T1000 (cell line): ENCODE results near the gene ANKRD31.
"Not testable (repeated sequence)": the region's sequence is repeated elsewhere in the genome, so short reads cannot be mapped to it uniquely, and the experiment has no call there.

Experiments
- DNase-seq: peaks from one replicate; lab custom pipeline; 2025; ENCODE audit warnings: mixed read lengths; lab: John Stamatoyannopoulos, UW

The ANKRD31 gene

DNA sequence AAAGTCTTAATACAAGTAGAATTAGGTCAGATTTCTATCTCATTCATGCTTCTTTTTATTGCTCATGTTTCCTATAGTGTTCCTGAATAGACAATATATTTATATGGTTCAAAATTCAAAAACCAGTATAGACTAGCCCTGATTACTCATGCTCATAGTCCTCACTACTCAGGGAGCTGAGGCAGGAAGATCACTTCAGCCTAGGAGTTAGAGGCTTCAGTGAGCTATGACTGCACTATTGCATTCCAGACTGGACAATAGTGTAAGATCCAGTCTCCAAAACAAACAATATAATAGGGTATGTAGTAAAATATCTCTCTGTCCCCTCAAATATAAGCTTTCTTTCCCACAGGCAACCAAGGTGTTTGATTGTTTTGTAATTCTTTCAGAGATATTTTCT is 2.4 kb downstream of the ANKRD31 start:
- no peak for DNase-seq

DNA sequence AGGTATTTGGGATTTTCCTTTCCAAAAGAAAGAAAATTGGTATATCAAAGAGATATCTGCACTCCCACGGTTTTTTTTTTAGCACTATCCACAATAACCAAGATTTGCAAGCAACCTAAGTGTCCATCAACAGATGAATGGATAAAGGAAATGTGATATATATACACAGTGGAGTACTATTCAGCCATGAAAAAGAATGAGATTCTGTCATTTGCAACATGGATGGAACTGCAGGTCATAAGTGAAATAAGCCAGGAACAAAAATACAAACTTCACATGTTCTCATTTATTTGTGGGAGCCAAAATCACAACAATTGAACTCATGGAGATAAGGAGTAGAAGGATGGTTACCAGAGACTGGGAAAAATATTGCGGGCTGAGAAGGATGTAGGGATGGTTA is 9.8 kb downstream of the ANKRD31 start:
- DNase-seq, result no peak

DNA sequence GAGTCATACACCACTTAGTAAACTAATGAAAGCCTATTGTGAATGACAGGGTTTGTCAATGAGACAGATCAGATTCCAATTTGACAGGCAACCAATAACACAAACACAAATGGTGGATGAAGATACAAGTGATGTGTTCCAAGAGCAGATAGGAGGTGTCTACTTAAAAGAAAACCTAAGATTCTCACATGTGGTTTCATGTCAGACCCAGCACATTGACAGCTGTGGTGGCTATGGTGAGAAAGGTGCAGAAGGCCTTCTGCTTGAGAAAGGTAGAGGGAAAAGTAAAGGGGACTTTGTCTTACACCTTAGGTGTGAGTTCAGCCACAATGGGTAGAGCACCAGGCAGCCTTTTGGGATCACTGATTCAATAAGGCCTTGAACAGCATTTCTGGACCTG is 11.2 kb downstream of the ANKRD31 start:
- no peak for DNase-seq

DNA sequence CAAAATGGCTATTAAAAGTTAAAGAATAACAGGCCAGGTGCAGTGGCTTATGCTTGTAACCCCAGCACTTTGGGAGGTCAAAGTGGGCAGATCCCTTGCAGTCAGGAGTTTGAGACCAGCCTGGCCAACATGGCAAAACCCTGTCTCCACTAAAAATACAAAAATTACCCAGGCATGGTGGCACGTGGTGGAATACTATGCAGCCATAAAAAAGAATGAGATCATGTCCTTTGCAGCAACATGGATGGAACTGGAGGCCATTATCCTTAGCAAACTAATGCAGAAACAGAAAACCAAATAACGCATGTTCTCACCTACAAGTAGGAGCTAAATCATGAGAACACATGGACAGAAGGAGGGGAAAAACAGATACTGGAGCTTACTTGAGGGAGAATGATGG is 15.9 kb downstream of the ANKRD31 start:
- DNase-seq, result not testable (repeated sequence)

DNA sequence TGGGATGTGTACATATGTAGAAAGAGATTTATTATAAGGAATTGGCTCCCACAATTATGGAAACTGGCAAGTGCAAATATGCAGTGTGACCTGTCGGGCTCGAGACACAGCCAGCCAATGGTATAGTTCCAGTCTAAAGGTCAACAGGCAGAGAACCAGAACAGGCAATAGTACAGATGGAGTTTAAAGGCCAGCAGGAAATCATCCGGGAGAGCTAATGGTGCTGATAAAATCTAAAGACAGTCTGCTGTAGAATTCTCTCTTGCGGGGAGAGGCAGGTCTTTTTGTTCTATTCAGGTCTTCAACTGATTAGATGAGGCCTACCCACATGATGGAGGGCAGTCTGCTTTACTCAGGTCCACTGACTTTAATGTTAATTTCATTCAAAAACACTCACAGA is 21.8 kb downstream of the ANKRD31 start:
- no peak for DNase-seq

DNA sequence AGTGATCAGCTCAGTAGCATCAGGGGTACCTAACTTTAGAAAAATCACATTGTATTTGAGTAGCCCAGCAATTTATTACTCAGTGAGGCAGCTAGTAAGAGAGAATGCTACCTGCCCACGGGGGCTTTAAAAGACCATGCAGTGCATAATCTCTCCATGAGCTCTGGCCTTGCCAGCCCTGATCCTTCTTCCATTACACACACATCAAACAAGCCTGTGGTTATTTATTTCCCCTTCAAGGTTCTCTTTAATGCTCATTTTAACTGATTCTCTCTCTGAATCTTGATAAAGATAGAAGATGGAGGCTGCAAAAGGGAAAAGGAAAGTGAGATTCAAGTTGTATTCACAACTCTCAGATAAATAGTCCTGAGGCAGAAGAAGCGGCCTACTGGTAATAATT is 22.3 kb downstream of the ANKRD31 start:
- DNase-seq, result no peak

DNA sequence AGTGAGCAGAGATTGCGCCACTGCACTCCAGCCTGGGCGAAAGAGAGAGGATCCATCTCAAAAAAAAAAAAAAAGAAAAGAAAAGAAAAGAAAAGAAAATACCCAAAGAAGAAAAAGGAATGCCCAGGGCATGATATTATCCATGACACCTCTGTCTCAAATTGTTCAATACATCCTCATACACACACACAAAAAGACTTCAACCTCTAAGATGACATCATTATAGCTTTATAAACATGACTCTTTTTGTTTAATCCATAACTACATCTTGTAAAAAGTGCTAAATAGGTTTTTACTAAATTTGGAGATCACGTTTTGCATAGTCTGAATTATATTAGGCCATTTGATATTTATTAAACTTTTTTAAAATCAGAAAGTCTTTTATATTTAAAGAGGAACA is 33.1 kb downstream of the ANKRD31 start:
- no peak for DNase-seq

DNA sequence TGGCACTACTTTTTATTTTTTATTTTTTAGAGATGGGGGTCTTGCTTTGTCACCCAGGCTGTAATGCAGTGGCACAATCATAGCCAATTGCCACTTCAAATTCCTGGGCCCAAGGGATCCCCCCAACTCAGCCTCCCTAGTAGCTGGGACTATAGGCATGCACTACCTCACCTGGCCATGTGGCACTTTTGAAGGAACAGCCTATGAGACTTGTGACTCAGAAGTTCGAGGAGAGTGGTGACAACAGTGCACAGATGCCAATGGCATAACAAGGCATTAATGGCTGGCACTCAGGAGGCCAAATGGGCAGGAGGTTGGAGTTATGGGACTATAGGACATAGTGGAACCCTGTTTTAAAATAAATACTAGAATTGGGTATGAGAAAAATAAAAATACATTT is 33.7 kb downstream of the ANKRD31 start:
- no peak for DNase-seq

DNA sequence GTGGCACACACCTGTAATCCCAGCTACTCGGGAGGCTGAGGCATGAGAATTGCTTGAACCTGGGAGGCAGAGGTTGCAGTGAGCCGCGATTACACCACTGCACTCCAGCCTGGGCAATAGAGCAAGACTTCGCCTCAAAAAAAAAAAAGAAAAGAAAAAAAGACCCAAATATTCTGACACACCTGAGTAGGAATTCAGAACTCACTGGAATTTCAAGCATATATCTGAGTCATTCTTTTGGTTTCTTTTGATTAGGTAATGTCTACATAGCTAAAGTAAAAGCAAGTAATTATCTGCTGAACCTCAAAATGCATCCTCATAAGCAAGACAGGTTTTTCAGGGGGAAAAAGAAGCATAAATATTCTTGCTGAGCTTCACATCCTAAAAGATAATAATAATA is 35.9 kb downstream of the ANKRD31 start:
- DNase-seq, result no peak

DNA sequence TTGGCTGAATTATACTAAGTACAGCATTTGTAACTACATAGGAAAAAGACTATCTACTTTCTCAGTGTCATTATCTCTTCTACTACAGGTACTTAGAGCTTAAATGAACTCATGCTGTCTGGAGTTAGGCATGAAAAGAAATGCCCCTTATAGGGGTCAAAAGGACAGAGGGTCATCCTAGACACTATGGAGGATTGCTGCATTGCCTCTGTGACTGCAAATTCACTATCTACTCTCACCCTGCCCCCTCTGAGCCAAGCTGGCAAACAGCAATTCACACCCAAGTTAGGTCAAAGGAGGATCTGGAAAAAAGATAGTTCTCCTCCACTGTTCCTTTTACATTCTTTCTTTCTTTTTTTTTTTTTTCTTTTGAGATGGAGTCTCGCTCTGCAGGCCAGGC is 36.7 kb downstream of the ANKRD31 start:
- no peak for DNase-seq

DNA sequence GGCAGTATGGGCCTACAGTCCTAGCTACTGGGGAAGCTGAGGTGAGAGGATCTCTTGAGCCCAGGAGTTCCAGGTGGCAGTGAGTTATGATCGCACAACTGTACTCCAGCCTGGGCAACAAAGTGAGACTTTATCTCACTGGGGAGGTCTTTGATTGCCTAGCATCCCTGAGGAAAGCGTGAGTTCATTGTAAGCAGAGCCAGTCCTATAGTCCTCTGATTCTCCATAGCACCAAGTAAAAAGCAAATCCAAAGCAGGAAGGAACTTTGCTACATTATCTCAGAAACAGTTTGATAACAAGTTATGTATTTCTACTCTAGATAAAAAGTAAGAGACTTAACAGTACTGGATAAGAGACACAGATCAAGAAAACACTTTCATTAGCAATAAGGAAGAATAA is 37.6 kb downstream of the ANKRD31 start:
- DNase-seq, result no peak

DNA sequence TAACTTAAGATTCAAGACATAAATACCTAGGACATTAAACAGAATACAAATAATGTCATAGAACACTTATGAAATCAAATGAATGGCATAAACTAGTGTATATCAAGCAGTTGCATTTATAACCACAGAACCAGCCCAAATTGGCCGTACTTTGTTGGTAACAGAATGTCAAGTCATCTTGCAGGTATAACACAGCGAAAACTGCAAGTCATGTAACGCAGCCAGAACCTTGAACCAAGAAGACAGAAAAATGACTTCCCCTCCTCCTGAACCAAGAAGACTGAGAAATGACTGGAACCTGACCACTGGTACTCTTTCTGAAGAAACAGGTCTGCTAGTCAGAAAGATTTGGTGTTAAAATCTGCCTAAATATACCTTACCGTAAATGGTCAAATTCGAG is 38.9 kb downstream of the ANKRD31 start:
- no peak for DNase-seq

DNA sequence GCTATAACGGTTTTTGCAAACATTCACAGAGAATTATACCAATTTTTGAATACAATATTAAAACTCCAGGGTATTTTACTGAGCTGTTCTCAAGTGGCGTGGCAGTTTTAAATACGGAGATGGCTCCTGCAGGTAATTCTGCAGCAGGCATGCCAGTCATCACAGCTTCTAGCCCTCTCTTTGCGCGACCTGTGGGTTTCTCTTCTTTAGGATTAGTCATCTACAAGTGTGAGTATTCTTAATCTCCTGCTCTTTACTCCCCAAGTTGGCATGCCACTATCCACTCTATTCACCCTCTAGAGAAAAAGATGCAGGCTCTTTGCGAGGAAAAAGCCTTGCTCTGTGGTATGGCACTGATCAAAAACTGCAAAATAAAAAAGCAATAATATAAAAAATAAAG is 43.9 kb downstream of the ANKRD31 start:
- DNase-seq, result no peak

DNA sequence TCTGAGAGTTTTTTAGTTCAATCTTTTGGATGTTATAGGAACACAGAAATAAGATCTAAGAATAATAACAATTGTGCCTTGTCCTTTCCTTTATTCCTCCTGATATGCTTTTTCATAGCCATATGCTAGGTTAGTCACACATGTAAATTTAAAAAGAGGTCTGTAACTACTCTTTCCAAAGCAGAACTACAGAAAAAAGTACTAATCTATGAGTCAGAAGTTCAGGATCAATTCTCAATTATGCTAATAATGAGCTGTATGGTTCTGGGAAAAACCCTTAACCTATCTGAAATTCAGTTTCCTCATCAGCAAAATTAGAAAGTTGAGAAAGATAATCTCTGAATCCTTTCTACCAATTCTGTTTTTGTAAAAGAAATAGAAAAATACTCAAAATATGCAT is 44.4 kb downstream of the ANKRD31 start:
- no peak for DNase-seq

DNA sequence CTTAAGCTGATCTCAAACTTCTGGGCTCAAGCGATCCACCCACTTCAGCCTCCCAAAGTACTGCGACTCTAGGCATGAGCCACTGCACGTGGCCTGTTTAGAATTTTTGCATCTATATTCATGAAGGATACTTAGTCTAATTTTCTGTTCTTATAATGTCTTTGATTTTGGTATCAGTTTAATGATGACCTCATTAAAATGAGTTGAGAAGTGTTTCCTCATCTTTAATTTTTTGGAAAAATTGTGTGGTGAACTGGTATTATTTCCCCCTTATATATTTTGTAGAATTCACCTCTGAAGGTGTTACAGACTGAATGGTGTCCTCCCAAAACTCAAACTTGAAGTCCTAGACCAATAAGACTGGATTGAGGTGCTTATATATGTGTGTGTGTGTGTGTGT is 46.5 kb downstream of the ANKRD31 start:
- no peak for DNase-seq

DNA sequence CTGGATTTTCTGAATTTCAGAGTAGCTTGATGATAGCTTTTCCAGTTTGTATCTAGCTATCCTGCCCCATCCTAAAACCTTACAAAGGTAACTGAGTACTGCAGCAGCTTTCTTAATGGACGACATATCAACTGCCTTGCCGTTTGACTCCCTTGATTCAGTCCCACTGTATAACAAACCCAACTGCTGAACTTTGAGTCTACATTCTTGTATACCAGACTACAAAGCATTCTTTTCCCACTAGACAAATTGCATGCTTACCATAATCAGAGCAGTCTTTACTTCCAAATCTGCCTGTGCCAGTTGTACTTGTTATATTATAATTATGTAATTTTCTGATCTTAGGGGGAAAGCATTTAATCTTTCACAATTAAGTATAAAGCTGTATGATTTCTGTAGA is 47.3 kb downstream of the ANKRD31 start:
- DNase-seq, result no peak

DNA sequence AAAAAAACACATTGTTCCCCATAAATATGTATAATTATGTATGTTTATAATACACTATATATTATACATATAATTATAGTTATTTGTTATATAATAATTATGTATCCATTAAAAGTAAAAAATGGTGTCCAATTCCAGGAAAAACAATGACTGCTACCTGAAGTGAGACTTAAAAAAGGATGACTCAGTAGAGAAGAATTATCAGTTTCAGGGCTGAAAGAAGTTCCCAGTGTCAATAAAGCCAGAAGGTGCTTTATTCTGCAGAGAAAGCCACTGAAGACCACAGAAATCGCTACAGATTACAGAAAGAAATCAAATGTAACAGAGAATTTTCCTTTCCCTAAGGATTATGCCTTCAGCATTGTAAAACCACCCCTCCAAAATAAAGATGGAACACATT is 50.9 kb downstream of the ANKRD31 start:
- no peak for DNase-seq

DNA sequence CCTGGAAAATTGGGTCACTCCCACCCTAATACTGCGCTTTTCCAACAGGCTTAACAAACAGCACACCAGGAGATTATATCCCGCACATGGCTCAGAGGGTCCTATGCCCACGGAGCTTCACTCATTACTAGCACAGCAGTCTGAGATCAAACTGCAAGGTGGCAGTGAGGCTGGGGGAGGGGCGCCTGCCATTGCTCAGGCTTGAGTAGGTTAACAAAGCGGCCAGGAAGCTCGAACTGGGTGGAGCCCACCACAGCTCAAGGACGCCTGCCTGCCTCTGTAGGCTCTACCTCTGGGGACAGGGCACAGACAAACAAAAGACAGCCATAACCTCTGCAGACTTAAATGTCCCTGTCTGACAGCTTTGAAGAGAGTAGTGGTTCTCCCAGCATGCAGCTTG is 60.7 kb downstream of the ANKRD31 start:
- DNase-seq, result not testable (repeated sequence)

DNA sequence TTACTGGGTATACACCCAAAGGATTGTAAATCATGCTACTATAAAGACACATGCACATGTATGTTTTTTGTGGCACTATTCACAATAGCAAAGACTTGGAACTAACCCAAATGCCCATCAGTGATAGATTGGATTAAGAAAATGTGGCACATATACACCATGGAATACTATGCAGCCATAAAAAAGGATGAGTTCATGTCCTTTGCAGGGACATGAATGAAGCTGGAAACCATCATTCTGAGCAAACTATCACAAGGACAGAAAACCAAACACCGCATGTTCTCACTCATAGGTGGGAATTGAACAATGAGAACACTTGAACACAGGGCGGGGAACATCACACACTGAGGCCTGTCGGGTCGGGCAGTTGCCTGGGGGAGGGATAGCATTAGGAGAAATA is 61.8 kb downstream of the ANKRD31 start:
- DNase-seq, result not testable (repeated sequence)

DNA sequence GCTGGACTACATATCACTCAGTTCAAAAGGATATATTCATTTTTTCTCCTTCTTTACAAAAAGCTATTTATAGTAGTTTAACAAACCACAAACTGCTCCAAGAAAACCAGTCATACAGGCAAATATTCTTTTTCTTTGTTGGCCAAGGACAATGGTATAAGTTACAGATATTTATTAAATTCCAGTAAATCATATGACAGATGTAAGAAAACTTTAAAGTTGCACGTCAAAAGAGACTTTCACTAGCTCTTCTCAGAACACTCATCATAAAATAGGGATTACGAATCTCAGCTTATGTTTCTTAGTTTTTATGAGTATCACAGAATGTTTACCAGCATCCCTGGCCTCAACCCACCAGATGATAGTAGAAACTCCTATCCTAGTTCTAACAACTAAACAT is 67.2 kb downstream of the ANKRD31 start:
- DNase-seq, result no peak

DNA sequence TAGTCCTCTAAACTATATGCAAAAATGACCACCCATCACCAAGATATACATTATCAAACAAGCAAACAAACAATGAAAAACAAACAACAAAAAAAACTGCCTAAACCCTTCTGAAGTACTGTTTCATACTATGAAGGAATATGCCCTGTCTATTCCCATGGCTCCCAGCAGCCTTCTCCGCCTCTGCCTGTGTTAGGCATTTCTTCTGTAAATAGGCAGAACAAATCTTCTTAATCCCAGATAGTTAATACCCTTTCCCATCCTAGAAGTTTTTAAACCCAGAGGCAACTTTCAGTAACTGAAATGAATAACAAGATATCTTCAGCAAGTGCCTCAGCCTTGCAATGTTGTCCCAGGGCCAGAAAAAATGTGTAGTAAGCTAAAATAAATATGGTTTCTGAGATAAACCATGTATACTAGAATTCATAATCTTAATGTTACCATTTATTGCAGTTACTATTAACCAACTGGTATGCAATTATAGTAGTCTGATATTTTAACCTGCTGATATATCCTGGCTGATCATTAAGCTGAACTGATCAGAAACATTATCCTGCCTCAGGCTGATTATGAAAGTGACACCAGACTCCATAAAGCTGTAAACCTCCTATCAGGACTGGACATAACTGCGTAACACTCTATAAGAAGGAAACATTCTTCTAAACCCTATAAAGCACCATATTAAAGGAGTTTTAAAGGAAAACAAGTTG is 68.5 kb downstream of the ANKRD31 start:
- DNase-seq, result no peak

DNA sequence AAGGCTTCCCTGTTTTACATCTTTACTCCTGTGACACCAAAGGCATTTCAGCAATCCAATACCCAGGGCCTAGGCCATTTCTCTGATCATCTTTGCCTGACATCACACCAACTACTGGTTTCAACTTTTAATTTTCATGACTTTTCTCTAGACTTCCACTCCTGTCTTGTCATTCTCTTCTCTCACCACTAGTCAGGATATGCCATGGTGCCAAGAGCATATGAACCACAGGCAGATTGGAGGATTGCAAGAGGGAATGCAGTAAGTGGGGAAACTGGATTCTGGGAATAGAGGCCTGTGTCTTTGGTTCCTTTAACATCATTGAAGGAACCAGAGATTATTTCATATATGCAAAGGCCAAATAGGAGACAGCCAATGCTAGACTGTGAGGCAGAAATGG is 69.3 kb downstream of the ANKRD31 start:
- no peak for DNase-seq

DNA sequence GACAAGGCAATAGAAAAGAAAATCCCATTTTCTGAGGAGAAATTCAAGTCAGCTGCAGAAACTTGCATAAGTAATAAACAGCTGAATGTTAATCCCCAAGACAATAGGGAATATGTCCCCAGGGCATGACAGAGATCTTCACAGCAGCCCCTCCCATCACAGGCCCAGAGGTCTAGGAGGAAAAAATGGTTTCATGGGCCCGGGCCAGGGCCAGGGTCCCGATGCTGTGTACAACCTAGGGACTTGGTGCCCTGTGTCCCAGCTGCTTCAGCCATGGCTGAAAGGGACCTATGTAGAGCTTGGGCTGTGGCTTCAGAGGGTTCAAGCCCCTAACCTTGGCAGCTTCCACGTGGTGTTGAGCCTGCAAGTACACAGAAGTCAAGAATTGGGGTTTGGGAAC is 75.2 kb downstream of the ANKRD31 start:
- not testable (repeated sequence) for DNase-seq

DNA sequence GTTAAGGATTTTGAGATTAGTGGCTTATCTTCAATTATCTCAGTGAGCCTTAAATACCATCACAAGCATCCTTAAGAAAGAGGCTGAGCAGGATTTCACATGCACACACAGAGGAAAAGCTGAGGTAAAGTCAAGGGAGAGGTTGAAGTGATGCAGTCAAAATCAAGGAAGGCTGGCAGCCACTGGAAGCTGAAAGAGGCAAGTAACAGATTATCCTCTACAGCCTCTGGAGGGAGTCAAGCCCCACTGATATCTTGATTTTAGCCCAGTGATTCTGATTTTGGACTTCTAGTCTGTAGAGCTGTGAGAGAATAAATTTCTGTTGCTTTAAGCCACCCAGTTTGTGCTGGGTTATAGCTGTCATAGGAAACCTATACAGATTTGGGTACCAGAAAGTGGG is 80.1 kb downstream of the ANKRD31 start:
- no peak for DNase-seq

DNA sequence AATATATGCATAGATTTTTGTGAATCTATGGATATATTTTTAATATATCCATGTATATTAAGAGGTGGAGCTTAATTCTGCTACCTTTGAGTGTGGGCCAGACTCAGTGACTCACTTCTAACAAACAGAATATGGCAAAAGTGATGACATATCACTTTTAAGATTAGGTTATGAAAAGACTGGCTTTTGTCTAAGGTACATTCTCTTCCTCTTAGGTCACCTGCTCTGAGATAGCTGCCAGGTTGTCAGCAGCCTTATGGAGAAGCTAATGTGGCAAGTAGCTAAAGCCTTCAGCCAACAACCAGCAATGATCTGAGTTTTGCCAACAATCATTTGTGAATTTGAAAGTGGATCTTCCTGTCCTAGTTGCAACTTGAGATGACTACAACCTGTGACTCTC is 83.8 kb downstream of the ANKRD31 start:
- no peak for DNase-seq
